MG63 (cell line): ENCODE data around the gene TNS1. TPM values are rescaled to one million over a fixed set of nuclear protein-coding genes. Genes with fewer than 3 reads are reported as not detected.

Experiments used
- DNase-seq: peaks from one replicate; pipeline ENCODE4 v3.0.0-alpha.2; 2020
- H3K27me3 ChIP-seq: fragments of 250-450 bp; sonication (Bioruptor Pico); 2 replicates; pipeline ENCODE4 v1.5.1; 2020; ENCODE audit warnings: mild to moderate bottlenecking, moderate library complexity
- H3K36me3 ChIP-seq: fragments of 250-450 bp; sonication (Bioruptor Pico); 2 replicates; pipeline ENCODE4 v1.5.1; 2020; ENCODE audit warnings: mild to moderate bottlenecking, moderate library complexity
- H3K4me3 ChIP-seq: fragments of 250-450 bp; sonication (Bioruptor Pico); 2 replicates; pipeline ENCODE4 v1.5.1; 2020; ENCODE audit warnings: mild to moderate bottlenecking, moderate library complexity
- H3K9me3 ChIP-seq: fragments of 250-450 bp; sonication (Bioruptor Pico); 2 replicates; pipeline ENCODE4 v1.5.1; 2020; ENCODE audit warnings: mild to moderate bottlenecking, moderate library complexity
- total RNA-seq: library from RNA; depleted of rRNA; stranded (reverse); fragments of >200 nt; shearing (Covaris generic); gene quantifications from 2 replicates; pipeline ENCODE4 v1.2.3, GENCODE V29; 2014; ENCODE audit warnings: low replicate concordance

Gene TNS1
- total RNA-seq, 1 experiment from 2014 or later = 17.6 TPM

GRCh38 chr2:218032336-218033171 lies 29.8 kb upstream of the TNS1 start:
- DNase-seq = no peak
- H3K9me3 ChIP-seq = no peaks in the 10 kb centered on the region

GRCh38 chr2:218031771-218032257 lies 29.0 kb upstream of the TNS1 start:
- no peak for DNase-seq
- H3K9me3 ChIP-seq = no peaks in the 10 kb centered on the region
- H3K27me3 ChIP-seq = no peaks in the 10 kb centered on the region
- H3K36me3 ChIP-seq = no peaks in the 10 kb centered on the region
- no peak overlapping the region for H3K4me3 ChIP-seq

More at GRCh38 chr2:218032336-218033171, 29.8 kb upstream of the TNS1 start:
- no peaks in the 10 kb centered on the region for H3K36me3 ChIP-seq
- H3K27me3 ChIP-seq = no peaks in the 10 kb centered on the region
- H3K4me3 ChIP-seq = no peak overlapping the region

GRCh38 chr2:218031261-218031660 lies 28.5 kb upstream of the TNS1 start:
- no peaks in the 10 kb centered on the region for H3K27me3 ChIP-seq
- H3K9me3 ChIP-seq = no peaks in the 10 kb centered on the region
- DNase-seq = no peak
- H3K4me3 ChIP-seq = no peak overlapping the region
- H3K36me3 ChIP-seq = no peaks in the 10 kb centered on the region

- Histone ChIP-seq H3K4me3 (no peak overlapping the region), H3K27me3 (no peaks in the 10 kb centered on the region), H3K9me3 (no peaks in the 10 kb centered on the region), H3K36me3 (no peaks in the 10 kb centered on the region)
- no peak for DNase-seq
Observed at GRCh38 chr2:218030409-218031195, 27.8 kb upstream of the TNS1 start.

- no peak for DNase-seq
- no peaks in the 10 kb centered on the region for H3K36me3 ChIP-seq
- no peaks in the 10 kb centered on the region for H3K9me3 ChIP-seq
- H3K4me3 ChIP-seq = no peak overlapping the region
- H3K27me3 ChIP-seq = no peaks in the 10 kb centered on the region
Observed at GRCh38 chr2:218029366-218030360, 26.9 kb upstream of the TNS1 start.

GRCh38 chr2:218028562-218029348 lies 26.0 kb upstream of the TNS1 start:
- Histone ChIP-seq H3K4me3 (no peak overlapping the region), H3K27me3 (no peaks in the 10 kb centered on the region), H3K9me3 (no peaks in the 10 kb centered on the region), H3K36me3 (no peaks in the 10 kb centered on the region)
- DNase-seq = no peak

GRCh38 chr2:218028189-218028495 lies 25.3 kb upstream of the TNS1 start:
- Histone ChIP-seq H3K9me3 (no peaks in the 10 kb centered on the region), H3K36me3 (no peaks in the 10 kb centered on the region), H3K27me3 (no peaks in the 10 kb centered on the region), H3K4me3 (no peak overlapping the region)
- no peak for DNase-seq

- Histone ChIP-seq H3K27me3 (no peaks in the 10 kb centered on the region), H3K9me3 (no peaks in the 10 kb centered on the region), H3K36me3 (no peaks in the 10 kb centered on the region), H3K4me3 (no peak overlapping the region)
- DNase-seq = no peak
Observed at GRCh38 chr2:218027426-218028188, 24.8 kb upstream of the TNS1 start.

GRCh38 chr2:218026676-218027425 lies 24.1 kb upstream of the TNS1 start:
- H3K36me3 ChIP-seq = no peaks in the 10 kb centered on the region
- H3K27me3 ChIP-seq = no peaks in the 10 kb centered on the region
- no peak overlapping the region for H3K4me3 ChIP-seq
- H3K9me3 ChIP-seq = no peaks in the 10 kb centered on the region
- DNase-seq = no peak

GRCh38 chr2:218026244-218026643 lies 23.4 kb upstream of the TNS1 start:
- DNase-seq = no peak
- H3K9me3 ChIP-seq = no peaks in the 10 kb centered on the region
- no peaks in the 10 kb centered on the region for H3K36me3 ChIP-seq
- H3K27me3 ChIP-seq = no peaks in the 10 kb centered on the region
- no peak overlapping the region for H3K4me3 ChIP-seq

GRCh38 chr2:218024871-218025270 lies 22.1 kb upstream of the TNS1 start:
- no peak for DNase-seq
- H3K36me3 ChIP-seq = no peaks in the 10 kb centered on the region

GRCh38 chr2:218024336-218024735 lies 21.5 kb upstream of the TNS1 start:
- DNase-seq = no peak
- no peaks in the 10 kb centered on the region for H3K27me3 ChIP-seq
- H3K4me3 ChIP-seq = no peak overlapping the region
- H3K9me3 ChIP-seq = no peaks in the 10 kb centered on the region
- H3K36me3 ChIP-seq = no peaks in the 10 kb centered on the region

More at GRCh38 chr2:218024871-218025270, 22.1 kb upstream of the TNS1 start:
- Histone ChIP-seq H3K9me3 (no peaks in the 10 kb centered on the region), H3K27me3 (no peaks in the 10 kb centered on the region), H3K4me3 (no peak overlapping the region)

GRCh38 chr2:218023636-218024035 lies 20.8 kb upstream of the TNS1 start:
- no peak overlapping the region for H3K4me3 ChIP-seq
- no peak for DNase-seq

GRCh38 chr2:218022851-218023530 lies 20.2 kb upstream of the TNS1 start:
- H3K27me3 ChIP-seq = no peaks in the 10 kb centered on the region
- H3K9me3 ChIP-seq = no peaks in the 10 kb centered on the region
- H3K36me3 ChIP-seq = no peaks in the 10 kb centered on the region
- no peak for DNase-seq
- no peak overlapping the region for H3K4me3 ChIP-seq

More at GRCh38 chr2:218023636-218024035, 20.8 kb upstream of the TNS1 start:
- no peaks in the 10 kb centered on the region for H3K27me3 ChIP-seq
- no peaks in the 10 kb centered on the region for H3K9me3 ChIP-seq
- H3K36me3 ChIP-seq = no peaks in the 10 kb centered on the region
